PC-9 (cell line): ENCODE results near the gene OTOP1. TPM values are rescaled to one million over a fixed set of nuclear protein-coding genes. Genes with fewer than 3 reads are reported as not detected.

Experiments used
- BruUV-seq: library from RNA; stranded (reverse); fragments of 400-500 nt; replicated peaks from 2 replicates; lab custom pipeline; 2021; lab: Mats Ljungman, UMichigan
- CTCF ChIA-PET: fragments of 300-600 bp; sonication (Branson Sonifier 250); formaldehyde crosslinking; loops from one replicate; lab custom pipeline; 2022; ENCODE audit warnings: antibody characterized with exemption; lab: Charles Lee
- POLR2A ChIA-PET: fragments of 300-600 bp; sonication (Branson Sonifier 250); formaldehyde crosslinking; loops from one replicate; lab custom pipeline; 2022; ENCODE audit warnings: antibody characterized with exemption; ENCODE audit not compliant: unreplicated experiment; lab: Charles Lee
- DNase-seq, 2 experiments: peaks; one replicate each; pipeline versions ENCODE4 v3.0.0 to v3.0.0-alpha.2; 2015 to 2022; ENCODE audit warnings: mixed read lengths in 1 of 2
- H2AFZ ChIP-seq: fragments of 200-600 bp; sonication (generic); 2 replicates; pipeline ENCODE4 v1.8.1; 2017; ENCODE audit warnings: antibody characterized with exemption
- H3F3A ChIP-seq: fragments of 200-600 bp; sonication (generic); 2 replicates; pipeline ENCODE4 v1.8.1; 2017; ENCODE audit warnings: antibody characterized with exemption, mild to moderate bottlenecking, low read depth; ENCODE audit not compliant: insufficient read depth
- H3K27ac ChIP-seq: fragments of 200-600 bp; sonication (generic); 2 replicates; pipeline ENCODE4 v1.6.1; 2016; ENCODE audit warnings: mixed run types
- H3K27me3 ChIP-seq: fragments of 200-600 bp; sonication (generic); 2 replicates; pipeline ENCODE4 v1.6.1; 2016; ENCODE audit warnings: low read depth, mixed run types; ENCODE audit not compliant: insufficient read depth
- H3K36me3 ChIP-seq: fragments of 200-600 bp; sonication (generic); 2 replicates; pipeline ENCODE4 v1.6.1; 2016; ENCODE audit warnings: low read depth, mixed run types
- H3K4me1 ChIP-seq: fragments of 200-600 bp; sonication (generic); replicated peaks from 2 replicates; pipeline ENCODE4 v1.6.1; 2016; ENCODE audit warnings: mixed run types; ENCODE audit not compliant: insufficient read depth
- H3K4me2 ChIP-seq: fragments of 200-600 bp; sonication (generic); 2 replicates; pipeline ENCODE4 v1.6.1; 2017; ENCODE audit warnings: mixed run types
- H3K4me3 ChIP-seq: fragments of 200-600 bp; sonication (generic); 2 replicates; pipeline ENCODE4 v1.6.1; 2016; ENCODE audit warnings: mixed run types
- H3K79me2 ChIP-seq: fragments of 200-600 bp; sonication (generic); 2 replicates; pipeline ENCODE4 v1.6.1; 2017; ENCODE audit warnings: low read depth, mixed run types
- H3K9me2 ChIP-seq: fragments of 200-600 bp; sonication (generic); 2 replicates; pipeline ENCODE4 v1.8.1; 2017; ENCODE audit warnings: mild to moderate bottlenecking; ENCODE audit not compliant: insufficient read depth
- H3K9me3 ChIP-seq: fragments of 200-600 bp; sonication (generic); 2 replicates; pipeline ENCODE4 v1.8.1; 2016; ENCODE audit warnings: low read depth; ENCODE audit not compliant: insufficient read depth
- H4K20me1 ChIP-seq: fragments of 200-600 bp; sonication (generic); 2 replicates; pipeline ENCODE4 v1.8.1; 2017; ENCODE audit not compliant: insufficient read depth
- CTCF ChIP-seq: fragments of 200-600 bp; sonication (generic); conservative IDR thresholded peaks from 2 replicates; pipeline ENCODE4 v1.6.1; 2017; ENCODE audit warnings: mixed run types, antibody characterized with exemption, mild to moderate bottlenecking, moderate library complexity
- EZH2 ChIP-seq: fragments of 200-600 bp; sonication (generic); IDR thresholded peaks from 2 replicates; pipeline ENCODE4 v1.8.0; 2017; ENCODE audit warnings: antibody characterized with exemption, low read depth
- intact Hi-C: fragments of 100-400 bp; cut with micrococcal nuclease; formaldehyde crosslinking; loops from one replicate; pipeline ENCODE4 v1.10.0; 2022; ENCODE audit not compliant: unreplicated experiment
- total RNA-seq: library from RNA; stranded (reverse); gene quantifications from 2 replicates; pipeline ENCODE4 v1.2.3, GENCODE V29; 2021

Gene OTOP1
- total RNA-seq, 1 experiment from 2014 or later: not detected

- H3K36me3 ChIP-seq: no peaks in the 10 kb centered on the region
- TF ChIP-seq EZH2 (no peak), CTCF (no peak)
- BruUV-seq: no TSS peak
- DNase-seq: no peak
- H3F3A ChIP-seq: no peaks in the 10 kb centered on the region
- ChIA-PET CTCF (no interaction called here), POLR2A (no interaction called here)
- H3K9me3 ChIP-seq: no peaks in the 10 kb centered on the region
- no peaks in the 10 kb centered on the region for H3K9me2 ChIP-seq
- H2AFZ ChIP-seq: no peak overlapping the region
- no peaks in the 10 kb centered on the region for H3K79me2 ChIP-seq
- no peak overlapping the region for H3K4me3 ChIP-seq
- H3K4me1 ChIP-seq: no peaks in the 10 kb centered on the region
- H3K4me2 ChIP-seq: no peak overlapping the region
- no peaks in the 10 kb centered on the region for H3K27me3 ChIP-seq
- intact Hi-C loops: no loop called here
- no peaks in the 10 kb centered on the region for H4K20me1 ChIP-seq
- H3K27ac ChIP-seq: no peak overlapping the region
These were observed 43.8 kb upstream of the OTOP1 start for GRCh38 chr4:4270529-4270928.

GRCh38 chr4:4269856-4270255 lies 43.1 kb upstream of the OTOP1 start:
- BruUV-seq: no TSS peak
- Histone ChIP-seq H3K4me2 (no peak overlapping the region), H3K27ac (no peak overlapping the region), H3K4me3 (no peak overlapping the region), H3F3A (no peaks in the 10 kb centered on the region), H3K4me1 (no peaks in the 10 kb centered on the region), H3K27me3 (no peaks in the 10 kb centered on the region), H3K36me3 (no peaks in the 10 kb centered on the region), H3K79me2 (no peaks in the 10 kb centered on the region), H4K20me1 (no peaks in the 10 kb centered on the region), H3K9me2 (no peaks in the 10 kb centered on the region), H3K9me3 (no peaks in the 10 kb centered on the region), H2AFZ (no peak overlapping the region)
- CTCF ChIA-PET: no interaction called here
- no peak for TF ChIP-seq CTCF
- no peak for TF ChIP-seq EZH2
- intact Hi-C loops: no loop called here
- POLR2A ChIA-PET: no interaction called here
- no peak for DNase-seq

GRCh38 chr4:4269331-4269731 lies 42.6 kb upstream of the OTOP1 start:
- CTCF ChIA-PET: no interaction called here
- POLR2A ChIA-PET: no interaction called here
- Histone ChIP-seq H3K4me2 (no peak overlapping the region), H3K27ac (no peak overlapping the region), H3K36me3 (no peaks in the 10 kb centered on the region), H3K9me2 (no peaks in the 10 kb centered on the region), H4K20me1 (no peaks in the 10 kb centered on the region), H2AFZ (no peak overlapping the region), H3K9me3 (no peaks in the 10 kb centered on the region), H3K27me3 (no peaks in the 10 kb centered on the region), H3K79me2 (no peaks in the 10 kb centered on the region), H3F3A (no peaks in the 10 kb centered on the region), H3K4me1 (no peaks in the 10 kb centered on the region), H3K4me3 (no peak overlapping the region)
- intact Hi-C loops: no loop called here
- BruUV-seq: no TSS peak
- no peak for DNase-seq
- TF ChIP-seq EZH2: no peak
- no peak for TF ChIP-seq CTCF
